AG09309 (cell line): Measurements from ENCODE around the gene TCF23.

ENCODE experiments used
- DNase-seq: peaks from one replicate; pipeline ENCODE4 v3.0.0-alpha.2; 2010; ENCODE audit warnings: low read depth
- H3K4me3 ChIP-seq: 2 replicates; pipeline ENCODE4 v1.5.1; 2011; ENCODE audit warnings: mild to moderate bottlenecking, low read depth, low read length, moderate library complexity; ENCODE audit not compliant: control insufficient read depth
- CTCF ChIP-seq: IDR thresholded peaks from 2 replicates; pipeline ENCODE4 v1.5.1; 2011; ENCODE audit warnings: mild to moderate bottlenecking, low read depth, low read length, inconsistent platforms; ENCODE audit not compliant: insufficient read depth, control insufficient read depth; ENCODE audit errors: missing control alignments

Gene TCF23

DNA sequence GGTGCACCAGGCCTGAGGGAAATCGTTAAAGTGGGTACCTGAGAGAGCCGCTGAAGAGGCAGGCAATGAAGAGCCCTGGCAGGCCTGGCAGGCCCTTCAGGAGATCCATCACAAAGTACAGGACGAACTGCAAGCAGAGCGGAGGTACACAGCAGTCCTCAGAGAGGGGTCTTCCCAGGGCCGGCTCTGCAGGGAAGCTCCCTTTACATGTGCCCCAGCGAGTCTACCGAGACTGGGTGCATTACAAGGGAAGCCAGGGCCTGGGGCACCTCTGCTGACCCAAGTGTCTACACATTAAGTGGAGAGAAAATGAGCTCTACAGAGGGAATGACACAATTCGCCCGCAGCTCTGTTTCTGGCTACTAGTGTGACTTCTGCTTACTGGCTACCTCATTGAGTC, 54.9 kb downstream of the TCF23 start:
- TF ChIP-seq CTCF: no peak
- DNase-seq: no peak
- H3K4me3 ChIP-seq: no peak overlapping the region

GRCh38 chr2:27204566-27204965, 55.8 kb downstream of the TCF23 start:
- no peak for TF ChIP-seq CTCF
- no peak for DNase-seq

DNA sequence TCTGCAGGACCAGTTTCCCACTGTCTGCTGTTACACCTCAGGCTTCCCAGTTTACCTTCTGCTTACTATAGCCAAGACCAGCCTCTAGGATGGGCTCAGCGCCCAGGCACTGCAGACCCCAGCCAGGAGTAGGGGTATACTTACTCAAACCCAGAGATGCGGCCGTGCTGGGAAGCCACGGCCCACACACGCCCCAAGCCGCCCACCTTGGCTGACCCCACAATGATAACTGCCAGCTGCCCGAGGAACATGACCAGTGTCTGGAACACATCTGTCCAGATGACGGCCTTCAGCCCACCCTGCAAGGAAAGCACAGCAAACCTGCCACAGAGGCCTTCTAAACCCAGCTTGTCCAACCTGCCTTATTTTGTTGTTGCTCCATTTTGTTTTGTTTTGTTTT, 56.4 kb downstream of the TCF23 start:
- no peak for DNase-seq
- H3K4me3 ChIP-seq: no peak overlapping the region
- no peak for TF ChIP-seq CTCF

More at GRCh38 chr2:27204566-27204965, 55.8 kb downstream of the TCF23 start:
- no peak overlapping the region for H3K4me3 ChIP-seq

DNA sequence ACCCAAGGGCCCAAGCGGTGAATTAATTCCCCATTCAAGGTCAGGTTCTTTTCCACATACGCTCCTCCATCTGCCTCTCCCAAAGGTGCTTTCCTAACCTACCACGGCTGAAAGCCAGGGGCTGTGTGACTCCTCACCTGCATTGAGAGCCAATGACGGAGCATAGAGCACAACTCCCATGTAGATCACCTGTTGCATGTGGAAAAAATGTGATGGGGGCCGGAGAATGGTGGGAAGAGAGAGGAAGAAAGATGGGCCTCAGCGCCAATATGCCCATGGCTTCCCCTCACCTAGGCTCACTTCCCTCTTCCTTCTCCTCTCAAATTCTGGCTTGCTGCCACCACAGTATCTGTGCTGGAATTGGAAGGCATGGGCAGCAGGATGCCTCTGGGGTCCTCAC, 57.5 kb downstream of the TCF23 start:
- no peak for DNase-seq
- H3K4me3 ChIP-seq: no peak overlapping the region
- no peak for TF ChIP-seq CTCF
